Kidney epithelial cell (primary cell): ENCODE results near the gene LIPG. TPM values are rescaled to one million over a fixed set of nuclear protein-coding genes. Genes with fewer than 3 reads are reported as not detected.

ENCODE experiments used
- DNase-seq: peaks from one replicate; pipeline ENCODE4 v3.0.0-alpha.2; 2010; ENCODE audit warnings: low read depth
- H3K27me3 ChIP-seq: 2 replicates; pipeline ENCODE4 v1.6.0; 2011; ENCODE audit warnings: low read length; ENCODE audit not compliant: control insufficient read depth, insufficient read depth
- H3K36me3 ChIP-seq: 2 replicates; pipeline ENCODE4 v1.5.1; 2011; ENCODE audit warnings: low read length; ENCODE audit not compliant: control insufficient read depth, insufficient read depth
- H3K4me3 ChIP-seq: 2 replicates; pipeline ENCODE4 v1.5.1; 2011; ENCODE audit warnings: low read depth, mild to moderate bottlenecking, control low read depth, low read length
- CTCF ChIP-seq: IDR thresholded peaks from 2 replicates; pipeline ENCODE4 v1.5.1; 2011; ENCODE audit warnings: mild to moderate bottlenecking, moderate library complexity, low read length, control low read depth, inconsistent platforms; ENCODE audit not compliant: insufficient read depth, poor library complexity, severe bottlenecking
- total RNA-seq: library from RNA; depleted of rRNA; stranded (reverse); fragments of >200 nt; gene quantifications from 2 replicates; pipeline ENCODE4 v1.2.3, GENCODE V29; 2015

The LIPG gene
- total RNA-seq, 1 donor from 2014 or later, result 196 TPM

- no peak for TF ChIP-seq CTCF
- Histone ChIP-seq H3K27me3 (no peaks in the 10 kb centered on the region), H3K4me3 (no peak overlapping the region), H3K36me3 (no peaks in the 10 kb centered on the region)
- DNase-seq, result no peak
Measured at GRCh38 chr18:49640741-49641140, 78.9 kb downstream of the LIPG start.

- Histone ChIP-seq H3K4me3 (no peak overlapping the region), H3K27me3 (no peaks in the 10 kb centered on the region), H3K36me3 (no peaks in the 10 kb centered on the region)
- TF ChIP-seq CTCF, result no peak
- DNase-seq, result no peak
Measured at GRCh38 chr18:49645196-49645595, 83.3 kb downstream of the LIPG start.

GRCh38 chr18:49645841-49646351, 84.0 kb downstream of the LIPG start:
- no peak for TF ChIP-seq CTCF
- no peak for DNase-seq
- H3K27me3 ChIP-seq, result no peaks in the 10 kb centered on the region
- H3K4me3 ChIP-seq, result no peak overlapping the region
- H3K36me3 ChIP-seq, result no peaks in the 10 kb centered on the region

GRCh38 chr18:49646873-49647272, 85.0 kb downstream of the LIPG start:
- no peak for TF ChIP-seq CTCF
- Histone ChIP-seq H3K27me3 (no peaks in the 10 kb centered on the region), H3K36me3 (no peaks in the 10 kb centered on the region), H3K4me3 (no peak overlapping the region)
- no peak for DNase-seq

- Histone ChIP-seq H3K4me3 (no peak overlapping the region), H3K27me3 (no peaks in the 10 kb centered on the region), H3K36me3 (no peaks in the 10 kb centered on the region)
- DNase-seq, result peak; percentile 42
- TF ChIP-seq CTCF, result no peak
Measured at GRCh38 chr18:49647496-49648168, 85.8 kb downstream of the LIPG start.

- no peak for TF ChIP-seq CTCF
- Histone ChIP-seq H3K27me3 (no peaks in the 10 kb centered on the region), H3K4me3 (no peak overlapping the region), H3K36me3 (no peaks in the 10 kb centered on the region)
- no peak for DNase-seq
Measured at GRCh38 chr18:49648326-49648725, 86.5 kb downstream of the LIPG start.
